Measurements from ENCODE around the gene C12orf42.

The C12orf42 gene

DNA sequence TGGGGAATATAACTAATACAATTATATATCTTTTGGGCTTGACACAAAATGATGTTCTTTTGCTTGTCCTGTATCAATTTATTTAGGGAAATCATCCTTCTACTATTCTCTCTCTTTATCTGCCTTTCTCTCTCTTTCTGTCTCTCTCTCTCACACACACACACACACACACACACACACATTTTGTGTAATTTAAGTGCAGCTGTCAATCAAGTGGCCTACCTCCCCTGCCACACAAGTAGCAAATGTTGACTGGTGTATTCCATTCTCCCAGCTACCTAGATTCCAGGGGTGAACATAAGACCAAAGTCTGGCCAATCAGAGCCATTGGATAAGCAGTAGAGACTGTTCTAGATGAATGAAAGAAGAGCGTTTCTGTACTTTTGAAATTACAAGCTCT, 127.6 kb downstream of the C12orf42 start:
- H3K4me1 Mint-ChIP-seq: peaks cover 35% of the 10 kb centered on the region
- H3K4me3 Mint-ChIP-seq: no peak overlapping the region
- no peaks in the 10 kb centered on the region for H3K27me3 Mint-ChIP-seq
- peaks cover 23% of the 10 kb centered on the region for H3K9me3 Mint-ChIP-seq
- ATAC-seq: no peak
- no peak overlapping the region for H3K27ac Mint-ChIP-seq
- H3K36me3 Mint-ChIP-seq: peaks cover 68% of the 10 kb centered on the region

DNA sequence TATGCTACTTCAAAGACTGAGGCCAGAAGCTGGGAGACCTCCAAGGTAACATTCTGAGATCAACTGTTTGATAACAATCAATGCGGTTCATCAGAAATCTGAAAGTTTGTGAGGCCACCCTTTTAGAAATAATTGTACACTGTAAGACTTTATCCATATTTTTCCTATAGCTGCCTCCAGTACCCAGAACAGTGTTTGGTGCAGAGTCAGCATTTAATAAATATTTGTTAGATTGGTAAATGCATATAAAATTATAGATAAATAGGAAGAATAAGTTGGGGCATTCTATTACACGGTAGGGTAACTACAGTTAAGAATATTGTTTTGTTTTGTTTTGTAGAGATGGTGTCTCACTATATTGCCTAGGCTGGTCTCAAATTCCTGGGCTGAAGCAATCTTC, 141.4 kb downstream of the C12orf42 start:
- Mint-ChIP-seq H3K9me3 (peaks cover 7% of the 10 kb centered on the region), H3K27ac (no peak overlapping the region), H3K4me3 (no peak overlapping the region), H3K36me3 (peaks cover 60% of the 10 kb centered on the region), H3K27me3 (no peaks in the 10 kb centered on the region), H3K4me1 (peaks cover 19% of the 10 kb centered on the region)
- ATAC-seq: no peak

DNA sequence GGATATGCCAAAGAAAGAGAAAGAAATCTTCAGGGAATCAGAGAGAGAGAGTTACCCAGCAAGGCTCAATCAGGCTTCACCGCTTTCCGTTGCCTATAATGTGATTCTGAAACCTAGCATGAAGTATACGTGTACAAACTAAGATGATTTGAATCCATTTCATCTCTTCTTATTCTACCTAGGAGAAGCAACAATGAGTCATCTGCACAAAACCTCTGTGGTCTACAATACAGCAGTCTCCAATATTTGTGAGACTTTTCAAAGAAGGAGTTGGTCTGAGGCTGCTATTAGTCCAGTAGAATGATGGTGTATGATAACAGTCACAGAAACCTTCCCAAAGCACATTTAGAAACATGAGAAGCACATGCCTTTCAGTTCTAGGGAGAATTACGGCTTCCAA, 141.9 kb downstream of the C12orf42 start:
- Mint-ChIP-seq H3K4me3 (no peak overlapping the region), H3K9me3 (peaks cover 7% of the 10 kb centered on the region), H3K27ac (no peak overlapping the region), H3K36me3 (peaks cover 60% of the 10 kb centered on the region), H3K27me3 (no peaks in the 10 kb centered on the region), H3K4me1 (peaks cover 24% of the 10 kb centered on the region)
- no peak for ATAC-seq

DNA sequence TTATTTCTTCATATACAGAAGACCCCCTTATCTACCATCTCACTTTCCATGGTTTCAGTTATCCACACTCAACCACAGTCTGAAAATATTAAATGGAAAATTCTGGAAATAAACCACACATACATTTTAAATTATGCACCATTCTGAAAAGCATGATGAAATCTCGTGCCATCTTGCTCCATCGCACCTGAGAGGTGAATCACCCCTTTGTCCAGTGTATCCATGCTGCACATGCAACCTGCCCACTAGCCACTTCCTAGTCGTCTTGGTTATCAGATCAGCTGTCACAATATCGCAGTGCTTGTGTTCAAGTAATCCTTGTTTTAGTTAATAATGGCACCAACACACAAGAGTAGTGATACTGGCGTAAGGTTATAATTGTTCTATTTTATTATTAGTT, 145.7 kb downstream of the C12orf42 start:
- Mint-ChIP-seq H3K4me1 (peaks cover 33% of the 10 kb centered on the region), H3K9me3 (peaks cover 3% of the 10 kb centered on the region), H3K27ac (no peak overlapping the region), H3K27me3 (no peaks in the 10 kb centered on the region), H3K36me3 (peaks cover 50% of the 10 kb centered on the region), H3K4me3 (no peak overlapping the region)
- no peak for ATAC-seq

DNA sequence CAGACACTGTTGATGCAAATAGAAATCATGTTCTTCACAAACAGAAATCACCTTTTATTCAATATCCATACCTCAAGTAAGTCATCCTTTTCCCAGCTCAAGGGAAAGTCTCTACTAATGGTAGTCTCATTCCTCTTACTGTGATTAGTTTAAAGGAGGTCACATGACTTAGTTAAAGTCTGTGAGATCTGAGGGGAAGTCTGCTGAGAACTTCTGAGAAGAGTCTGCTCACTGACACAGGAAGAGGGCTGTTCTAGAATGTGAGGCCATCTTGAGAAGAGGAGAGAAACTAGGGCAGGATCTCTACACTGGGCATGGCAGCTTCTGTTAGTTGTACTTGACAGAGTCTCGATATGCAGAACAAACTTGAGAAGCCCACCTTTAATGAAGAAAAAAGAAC, 146.8 kb downstream of the C12orf42 start:
- Mint-ChIP-seq H3K36me3 (peaks cover 43% of the 10 kb centered on the region), H3K9me3 (peaks cover 3% of the 10 kb centered on the region), H3K4me3 (no peak overlapping the region), H3K27ac (peak overlapping the region; percentile 4), H3K27me3 (no peaks in the 10 kb centered on the region), H3K4me1 (peaks cover 33% of the 10 kb centered on the region)
- no peak for ATAC-seq

DNA sequence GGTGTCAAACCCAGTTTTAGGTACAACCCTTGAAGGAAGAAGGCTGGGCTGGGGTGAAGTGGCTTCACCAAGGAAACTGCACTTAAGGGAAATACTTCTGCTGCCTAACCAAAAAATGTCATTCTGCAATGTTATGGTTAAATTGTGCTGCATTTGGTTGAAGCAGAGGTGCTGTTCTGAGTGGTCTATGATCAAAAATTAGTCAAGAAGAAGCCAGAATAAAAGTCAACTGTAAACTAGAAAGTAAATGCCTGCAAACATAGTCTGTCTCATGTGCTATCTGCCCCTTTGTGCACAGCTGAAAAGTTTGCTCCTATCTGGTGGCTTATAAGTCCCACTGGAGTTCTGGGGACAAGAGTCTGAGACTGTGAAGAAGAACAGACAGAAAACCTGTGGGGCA, 158.8 kb downstream of the C12orf42 start:
- no peak for ATAC-seq
- no peak overlapping the region for H3K27ac Mint-ChIP-seq
- no peaks in the 10 kb centered on the region for H3K4me1 Mint-ChIP-seq
- peaks cover 28% of the 10 kb centered on the region for H3K36me3 Mint-ChIP-seq
- peaks cover 4% of the 10 kb centered on the region for H3K9me3 Mint-ChIP-seq
- no peaks in the 10 kb centered on the region for H3K27me3 Mint-ChIP-seq
- no peak overlapping the region for H3K4me3 Mint-ChIP-seq

DNA sequence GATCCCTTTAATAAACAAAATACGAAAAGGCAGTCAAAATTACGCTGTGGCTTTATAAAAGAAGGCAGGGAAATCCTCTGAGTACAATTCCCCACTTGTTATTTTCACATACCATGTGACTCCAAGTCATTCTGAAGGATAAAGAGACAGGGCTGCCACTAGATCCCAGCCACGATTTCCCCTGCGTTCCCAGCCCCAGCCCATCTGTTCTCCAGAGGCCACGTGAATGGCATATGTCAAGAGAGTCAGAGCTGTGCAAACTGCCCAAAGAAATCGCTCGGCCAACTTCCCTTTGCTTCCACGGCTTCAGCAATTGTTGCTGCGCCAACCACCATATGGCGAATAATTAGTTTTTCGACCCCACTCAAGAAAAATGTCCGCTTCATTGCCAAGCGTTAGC, 161.3 kb downstream of the C12orf42 start:
- ATAC-seq: no peak
- H3K27me3 Mint-ChIP-seq: no peaks in the 10 kb centered on the region

DNA sequence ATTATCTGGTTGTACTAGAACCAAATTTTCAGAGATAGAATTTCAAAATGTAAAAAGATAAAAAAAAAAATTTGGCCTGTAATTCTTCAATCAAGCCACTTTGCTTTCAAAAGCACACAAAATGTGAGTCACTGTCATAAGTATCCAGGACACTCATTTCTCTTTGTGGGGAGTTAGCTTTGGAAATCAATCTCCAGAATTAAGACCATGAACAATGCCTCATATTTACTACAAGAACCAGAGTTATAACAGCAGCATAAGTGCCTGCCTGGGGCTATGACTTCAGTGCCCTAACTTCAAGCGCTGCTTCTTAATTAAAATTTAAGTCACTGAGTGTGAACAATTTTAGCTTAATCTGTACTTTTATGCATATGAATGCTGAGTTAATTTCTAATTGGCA, 162.1 kb downstream of the C12orf42 start:
- Mint-ChIP-seq H3K27ac (no peak overlapping the region), H3K4me3 (no peak overlapping the region), H3K36me3 (peaks cover 11% of the 10 kb centered on the region), H3K27me3 (no peaks in the 10 kb centered on the region), H3K4me1 (no peaks in the 10 kb centered on the region), H3K9me3 (no peaks in the 10 kb centered on the region)
- ATAC-seq: no peak

More for the DNA sequence above, 161.3 kb downstream of the C12orf42 start:
- H3K36me3 Mint-ChIP-seq: peaks cover 11% of the 10 kb centered on the region
- H3K4me3 Mint-ChIP-seq: no peak overlapping the region
- H3K9me3 Mint-ChIP-seq: no peaks in the 10 kb centered on the region
- no peaks in the 10 kb centered on the region for H3K4me1 Mint-ChIP-seq
- no peak overlapping the region for H3K27ac Mint-ChIP-seq

DNA sequence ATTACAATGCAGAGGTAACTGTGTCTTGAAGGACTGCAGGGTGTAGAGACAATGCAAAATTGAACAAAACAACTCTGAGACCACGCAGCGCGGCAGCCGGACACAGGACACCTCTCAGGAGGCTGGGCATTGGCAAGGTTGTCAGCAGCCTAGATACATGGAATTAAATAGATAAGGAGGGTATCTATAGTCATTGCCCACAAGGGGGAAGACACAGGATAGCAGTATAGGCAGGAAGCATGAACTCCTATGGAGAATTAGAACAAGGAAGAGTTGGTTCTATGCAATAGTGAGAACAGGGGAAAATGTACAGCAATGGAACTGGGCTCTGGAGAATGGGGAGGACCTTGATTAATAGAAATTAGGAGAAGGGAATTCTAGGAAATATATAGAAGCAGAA, 164.1 kb downstream of the C12orf42 start:
- H3K4me1 Mint-ChIP-seq: peaks cover under 1% of the 10 kb centered on the region
- no peaks in the 10 kb centered on the region for H3K27me3 Mint-ChIP-seq
- H3K4me3 Mint-ChIP-seq: no peak overlapping the region
- ATAC-seq: no peak
- H3K9me3 Mint-ChIP-seq: no peaks in the 10 kb centered on the region
- H3K27ac Mint-ChIP-seq: no peak overlapping the region
- peaks cover 5% of the 10 kb centered on the region for H3K36me3 Mint-ChIP-seq

DNA sequence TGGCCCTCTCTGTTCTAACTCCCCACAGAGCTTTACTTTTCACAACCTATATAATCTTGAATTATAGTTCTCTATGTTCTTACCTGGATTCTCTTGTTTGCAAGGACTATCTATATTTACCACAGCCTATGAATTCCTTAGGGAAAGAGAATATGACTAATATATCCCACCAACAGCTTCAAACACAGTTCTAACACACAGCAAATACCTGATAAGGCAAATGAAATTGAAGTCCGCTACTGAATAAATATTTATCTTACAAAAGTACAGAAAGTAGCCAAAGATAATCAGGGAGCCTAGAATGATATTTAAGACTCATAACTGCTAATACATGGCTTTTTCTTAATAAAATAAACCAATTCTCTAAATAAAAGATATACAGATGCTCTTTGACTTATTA, 165.1 kb downstream of the C12orf42 start:
- Mint-ChIP-seq H3K4me3 (no peak overlapping the region), H3K27ac (no peak overlapping the region), H3K9me3 (no peaks in the 10 kb centered on the region), H3K36me3 (peaks cover 5% of the 10 kb centered on the region), H3K27me3 (no peaks in the 10 kb centered on the region), H3K4me1 (peaks cover 5% of the 10 kb centered on the region)
- no peak for ATAC-seq

DNA sequence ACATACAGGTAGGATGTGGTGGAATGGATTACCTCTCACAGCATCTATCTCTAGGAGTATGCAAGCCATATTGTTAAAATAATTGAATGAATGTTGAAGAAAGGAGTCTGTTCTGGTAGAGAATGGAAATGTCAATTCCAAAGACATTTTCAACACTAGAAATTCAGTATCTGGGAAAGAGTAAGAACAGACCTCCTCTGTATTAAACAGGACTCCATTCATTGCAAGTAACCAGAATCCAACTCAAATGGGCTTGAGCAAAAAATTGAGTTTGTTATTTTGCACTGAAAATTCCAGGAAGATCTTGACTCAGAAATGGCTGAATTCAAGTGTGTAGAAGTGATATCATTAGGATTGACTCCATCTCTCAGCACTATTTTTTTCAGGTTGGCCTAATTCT, 168.1 kb downstream of the C12orf42 start:
- no peaks in the 10 kb centered on the region for H3K27me3 Mint-ChIP-seq
- peaks cover 14% of the 10 kb centered on the region for H3K36me3 Mint-ChIP-seq
- no peak for ATAC-seq
- H3K4me3 Mint-ChIP-seq: no peak overlapping the region
- peaks cover 5% of the 10 kb centered on the region for H3K4me1 Mint-ChIP-seq
- no peaks in the 10 kb centered on the region for H3K9me3 Mint-ChIP-seq
- H3K27ac Mint-ChIP-seq: no peak overlapping the region

DNA sequence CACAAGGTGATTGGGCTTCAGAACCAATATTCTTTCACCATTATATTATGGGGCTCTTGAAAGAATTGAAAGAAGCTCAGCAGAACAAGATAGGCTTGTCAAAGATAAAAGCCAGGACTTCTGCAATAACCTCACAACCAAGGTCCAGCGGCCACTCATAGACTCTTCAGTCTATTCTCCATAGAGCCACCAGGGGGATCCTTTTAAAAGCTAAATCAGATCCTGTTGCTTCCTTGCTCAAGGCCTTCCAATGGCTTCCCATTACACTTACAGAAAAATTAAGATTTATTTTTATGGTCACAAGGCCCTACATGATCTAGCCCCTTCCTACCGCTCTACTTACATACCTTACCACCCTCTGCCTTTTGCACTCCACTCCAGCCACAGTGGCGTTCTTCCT, 169.6 kb downstream of the C12orf42 start:
- H3K4me3 Mint-ChIP-seq: no peak overlapping the region
- peaks cover 21% of the 10 kb centered on the region for H3K36me3 Mint-ChIP-seq
- no peaks in the 10 kb centered on the region for H3K27me3 Mint-ChIP-seq
- no peaks in the 10 kb centered on the region for H3K9me3 Mint-ChIP-seq
- ATAC-seq: no peak
- peaks cover 5% of the 10 kb centered on the region for H3K4me1 Mint-ChIP-seq
- H3K27ac Mint-ChIP-seq: peak overlapping the region; percentile 1

DNA sequence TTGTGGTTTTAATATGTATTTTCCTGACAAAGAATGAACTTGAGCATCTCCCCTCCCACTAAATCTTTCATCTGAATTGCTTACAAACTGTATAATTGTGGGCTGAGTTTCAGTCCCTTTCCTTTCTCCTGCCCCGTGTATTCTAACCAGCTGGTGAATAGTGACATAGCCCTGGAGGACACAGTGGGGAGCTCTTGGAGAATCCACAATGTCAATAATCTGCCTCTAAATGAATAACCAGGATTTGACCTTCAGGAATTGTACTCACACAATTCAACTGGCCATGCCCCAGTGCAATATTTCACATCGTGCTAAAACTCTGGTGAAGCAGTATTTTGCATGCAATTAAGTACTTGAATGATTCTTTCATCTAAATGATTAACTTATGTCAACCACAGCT, 177.2 kb downstream of the C12orf42 start:
- no peak overlapping the region for H3K27ac Mint-ChIP-seq
- H3K36me3 Mint-ChIP-seq: peaks cover 68% of the 10 kb centered on the region
- peaks cover 19% of the 10 kb centered on the region for H3K4me1 Mint-ChIP-seq
- no peaks in the 10 kb centered on the region for H3K27me3 Mint-ChIP-seq
- H3K4me3 Mint-ChIP-seq: no peak overlapping the region
- H3K9me3 Mint-ChIP-seq: peaks cover 16% of the 10 kb centered on the region
- ATAC-seq: no peak

DNA sequence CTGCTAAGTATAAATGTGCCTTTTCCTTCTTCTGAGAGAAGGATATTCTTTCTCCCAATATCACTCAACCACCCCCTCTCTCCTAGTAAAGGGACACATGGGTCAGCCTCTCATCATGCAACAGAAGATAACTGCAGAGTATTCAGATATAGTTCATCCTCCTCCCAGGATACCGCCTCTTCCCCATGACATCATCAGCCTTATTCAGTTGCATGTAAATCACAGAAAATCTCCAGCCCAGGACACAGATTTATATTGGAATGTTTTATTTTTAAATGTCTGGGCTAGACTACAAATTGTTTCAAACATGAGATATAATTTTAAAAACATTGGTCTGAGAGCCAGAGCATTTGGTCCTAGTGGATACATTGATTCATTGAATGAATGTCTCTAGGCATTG, 178.5 kb downstream of the C12orf42 start:
- Mint-ChIP-seq H3K36me3 (peaks cover 56% of the 10 kb centered on the region), H3K27me3 (no peaks in the 10 kb centered on the region), H3K4me1 (peaks cover 30% of the 10 kb centered on the region), H3K27ac (no peak overlapping the region), H3K4me3 (no peak overlapping the region), H3K9me3 (peaks cover 16% of the 10 kb centered on the region)
- ATAC-seq: no peak

DNA sequence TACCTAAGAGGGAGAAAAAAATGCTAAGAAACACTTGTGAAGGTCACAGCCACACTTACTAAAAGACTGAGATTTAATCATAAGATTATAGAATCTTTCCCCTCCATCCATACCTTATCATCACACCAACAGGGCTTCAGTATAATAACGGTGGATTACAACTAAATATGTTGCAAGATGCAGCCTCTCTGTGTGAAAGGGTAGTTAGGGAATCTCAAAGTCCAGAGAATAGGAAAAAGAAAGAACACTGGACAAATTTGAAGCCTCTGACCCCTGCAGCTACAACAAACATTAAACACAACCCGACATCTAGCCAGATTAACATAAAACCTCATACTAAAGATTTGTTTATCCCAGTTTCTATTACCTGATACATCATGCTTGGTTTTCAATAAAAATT, 181.0 kb downstream of the C12orf42 start:
- no peaks in the 10 kb centered on the region for H3K27me3 Mint-ChIP-seq
- H3K36me3 Mint-ChIP-seq: peaks cover 49% of the 10 kb centered on the region
- no peak for ATAC-seq
- no peak overlapping the region for H3K4me3 Mint-ChIP-seq
- no peak overlapping the region for H3K27ac Mint-ChIP-seq
- peaks cover 16% of the 10 kb centered on the region for H3K9me3 Mint-ChIP-seq
- H3K4me1 Mint-ChIP-seq: peaks cover 35% of the 10 kb centered on the region

DNA sequence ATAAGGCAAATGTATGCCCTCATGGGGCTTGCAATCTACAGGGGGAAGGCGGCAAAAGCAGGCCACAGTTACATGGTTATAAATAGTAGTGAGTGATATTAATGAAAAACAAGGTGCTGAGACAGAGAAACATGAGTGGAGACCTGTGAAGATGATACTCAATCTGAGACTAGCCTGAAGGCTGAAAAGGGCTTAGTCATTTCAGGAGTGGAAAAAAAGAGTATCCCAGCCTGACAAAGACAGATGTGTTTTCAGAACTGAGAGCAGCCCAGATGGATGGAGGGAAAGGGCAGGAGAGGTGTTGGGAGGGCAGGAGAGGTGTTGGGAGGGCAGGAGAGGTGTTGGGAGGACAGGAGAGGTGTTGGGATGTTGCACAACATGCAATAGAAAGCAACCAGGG, 181.9 kb downstream of the C12orf42 start:
- Mint-ChIP-seq H3K27ac (peak overlapping the region; percentile 12), H3K27me3 (no peaks in the 10 kb centered on the region), H3K36me3 (peaks cover 41% of the 10 kb centered on the region), H3K4me3 (no peak overlapping the region), H3K4me1 (peaks cover 35% of the 10 kb centered on the region), H3K9me3 (peaks cover 16% of the 10 kb centered on the region)
- peak; percentile 75 for ATAC-seq

DNA sequence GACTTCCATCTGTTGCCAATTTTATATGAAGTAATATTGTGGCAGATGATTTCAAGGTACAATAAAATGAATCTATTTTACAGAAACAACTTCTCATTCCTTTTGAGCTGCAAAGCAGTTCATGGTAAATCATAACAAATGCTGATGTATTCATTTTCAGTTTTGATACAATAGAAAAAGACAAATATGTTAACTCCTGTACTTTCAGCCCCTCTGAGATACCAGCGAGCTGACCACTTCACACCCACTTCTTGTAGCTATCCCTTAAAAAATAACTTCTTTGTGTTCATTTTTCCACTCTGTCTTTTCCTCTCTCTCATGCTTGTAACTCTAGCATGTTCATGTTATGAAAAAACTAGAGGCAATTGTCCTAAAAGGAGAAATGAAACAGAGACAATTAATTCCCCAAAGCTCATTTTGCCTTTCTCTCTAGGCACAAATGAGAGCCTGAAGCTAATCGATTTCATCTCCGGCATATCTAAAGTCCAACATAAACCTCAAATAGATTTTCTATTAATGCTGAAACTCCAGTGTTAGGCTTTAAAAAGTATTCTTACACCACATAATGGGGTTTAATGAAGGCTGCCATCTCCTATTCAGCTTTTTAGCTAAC, 182.9 kb downstream of the C12orf42 start:
- no peak for ATAC-seq
- Mint-ChIP-seq H3K4me3 (no peak overlapping the region), H3K27me3 (no peaks in the 10 kb centered on the region), H3K36me3 (peaks cover 40% of the 10 kb centered on the region), H3K27ac (peak overlapping the region; percentile 12), H3K4me1 (peaks cover 35% of the 10 kb centered on the region), H3K9me3 (peaks cover 16% of the 10 kb centered on the region)

All from stimulated activated memory B cell treated with anti-CD40 and anti-IgM and Interleukin-4, amounts not matched to agents 10 μg/mL and 1 μg/mL and 100 μg/mL, for 72 hours (primary cell).